ENCODE data around the gene TMED9. TPM values are rescaled to one million over a fixed set of nuclear protein-coding genes. Genes with fewer than 3 reads are reported as not detected.
A peak's percentile ranks its signal among the peaks of the same experiment; 100 is the strongest.

Gene TMED9
- 10 to 100 TPM; 34.4 to 85.9 (median 70.9) TPM for total RNA-seq

- peak within 1 kb of the TSS; percentile 82 to 92 (median 85) for H3K27ac ChIP-seq
- intact Hi-C loops (cut with DNase I; ENCODE audit: low total_unique reads), result no loop called here
- H3K9me3 ChIP-seq, result no peaks in the 10 kb centered on the region
- H3K4me3 ChIP-seq, result peak within 1 kb of the TSS; percentile 40 to 88 (median 79)
- peak; percentile 91 for DNase-seq
- H3K4me1 ChIP-seq, result peaks cover 9 to 16% (median 13%) of the 10 kb centered on the region in 4 donors
- in situ Hi-C loops (cut with MboI; ENCODE audit: low pct_ligation_motif_present in 1 of 4, low pct_unique_long_range_greater_than_20kb in 1 of 4, low sequenced_read_pairs in 3 of 4), result no loop called here
- 1% methylated on average over 48 of the region's 71 CpGs; no CpG with 5 or more reads in 1 of the 2 donors for WGBS, 2 donors (ENCODE audit: low coverage in 1 of 2)
- TF ChIP-seq POLR2A (IDR thresholded peaks at IDR 0.05) (peak; percentile 91), CTCF (IDR thresholded peaks at IDR 0.05) (peak in 2 of 5 experiments; percentile 20 to 39), POLR2AphosphoS5 (IDR thresholded peaks at IDR 0.05) (peak; percentile 85 to 96 (median 91)), EP300 (IDR thresholded peaks at IDR 0.05; ENCODE audit: low read depth) (no peak)
- peaks cover 0 to 28% (median 14%) of the 10 kb centered on the region in 4 donors for H3K36me3 ChIP-seq
- peaks cover 25% of the 10 kb centered on the region for H3K27me3 ChIP-seq
These were observed at the start of gene TMED9 for GRCh38 chr5:177592010-177592834. TSS of gene TMED9 (plus strand) at chr5:177592203. CDS start at chr5:177592215, 12 bp downstream.

GRCh38 chr5:177542816-177543465, 49.1 kb upstream of the TMED9 start:
- H3K9me3 ChIP-seq, result no peaks in the 10 kb centered on the region
- no peak overlapping the region for H3K4me3 ChIP-seq
- H3K36me3 ChIP-seq, result no peaks in the 10 kb centered on the region
- no peak for DNase-seq
- TF ChIP-seq EP300 (IDR thresholded peaks at IDR 0.05; ENCODE audit: low read depth) (no peak), CTCF (IDR thresholded peaks at IDR 0.05) (no peak), POLR2A (IDR thresholded peaks at IDR 0.05) (no peak), POLR2AphosphoS5 (IDR thresholded peaks at IDR 0.05) (no peak)
- intact Hi-C loops (cut with DNase I; ENCODE audit: low total_unique reads), result no loop called here
- H3K27ac ChIP-seq, result no peak overlapping the region
- in situ Hi-C loops (cut with MboI; ENCODE audit: low pct_ligation_motif_present in 1 of 4, low pct_unique_long_range_greater_than_20kb in 1 of 4, low sequenced_read_pairs in 3 of 4), result no loop called here
- WGBS, 2 donors (ENCODE audit: low coverage in 1 of 2), result 97 to 100% methylated on average over 3 to 4 of the region's 4 CpGs
- peaks cover 11 to 45% (median 17%) of the 10 kb centered on the region in 4 donors for H3K4me1 ChIP-seq
- no peaks in the 10 kb centered on the region for H3K27me3 ChIP-seq

GRCh38 chr5:177545487-177546257, 46.3 kb upstream of the TMED9 start:
- peaks cover 5 to 35% (median 17%) of the 10 kb centered on the region in 4 donors for H3K4me1 ChIP-seq
- peak overlapping the region; percentile 69 to 90 (median 82) for H3K27ac ChIP-seq
- peak; percentile 59 for DNase-seq

GRCh38 chr5:177546258-177546741, 45.7 kb upstream of the TMED9 start:
- Histone ChIP-seq H3K9me3 (no peaks in the 10 kb centered on the region), H3K4me1 (peaks cover 5 to 35% (median 17%) of the 10 kb centered on the region in 4 donors), H3K36me3 (no peaks in the 10 kb centered on the region), H3K27me3 (no peaks in the 10 kb centered on the region), H3K4me3 (no peak overlapping the region), H3K27ac (peak overlapping the region; percentile 69 to 90 (median 82))
- in situ Hi-C loops (cut with MboI; ENCODE audit: low pct_ligation_motif_present in 1 of 4, low pct_unique_long_range_greater_than_20kb in 1 of 4, low sequenced_read_pairs in 3 of 4) (no loop called here), intact Hi-C loops (cut with DNase I; ENCODE audit: low total_unique reads) (no loop called here)
- 92% methylated on average over 1 of the region's 1 CpG; no CpG with 5 or more reads in 1 of the 2 donors for WGBS, 2 donors (ENCODE audit: low coverage in 1 of 2)
- no peak for DNase-seq
- TF ChIP-seq CTCF (IDR thresholded peaks at IDR 0.05) (no peak), POLR2A (IDR thresholded peaks at IDR 0.05) (no peak), POLR2AphosphoS5 (IDR thresholded peaks at IDR 0.05) (peak; percentile 92 to 95 (median 93)), EP300 (IDR thresholded peaks at IDR 0.05; ENCODE audit: low read depth) (no peak)

More at GRCh38 chr5:177545487-177546257, 46.3 kb upstream of the TMED9 start:
- Histone ChIP-seq H3K4me3 (no peak overlapping the region), H3K27me3 (no peaks in the 10 kb centered on the region), H3K36me3 (no peaks in the 10 kb centered on the region), H3K9me3 (no peaks in the 10 kb centered on the region)
- 50 to 71% methylated on average over 1 to 4 of the region's 4 CpGs for WGBS, 2 donors (ENCODE audit: low coverage in 1 of 2)
- in situ Hi-C loops (cut with MboI; ENCODE audit: low pct_ligation_motif_present in 1 of 4, low pct_unique_long_range_greater_than_20kb in 1 of 4, low sequenced_read_pairs in 3 of 4) (no loop called here), intact Hi-C loops (cut with DNase I; ENCODE audit: low total_unique reads) (no loop called here)
- peak in 2 of 3 donors; percentile 60 to 63 for TF ChIP-seq POLR2AphosphoS5 (IDR thresholded peaks at IDR 0.05)
- no peak for TF ChIP-seq POLR2A (IDR thresholded peaks at IDR 0.05)
- TF ChIP-seq EP300 (IDR thresholded peaks at IDR 0.05; ENCODE audit: low read depth), result no peak

Data from transverse colon (tissue), 4 donors.